Fibroblast of villous mesenchyme (primary cell): ENCODE data around the gene PDGFA. TPM values are rescaled to one million over a fixed set of nuclear protein-coding genes. Genes with fewer than 3 reads are reported as not detected.

Experiments used
- DNase-seq: peaks from one replicate; pipeline ENCODE4 v3.0.0-alpha.2; 2010; ENCODE audit warnings: low read depth
- H3K4me3 ChIP-seq: 2 replicates; pipeline ENCODE4 v1.5.1; 2011; ENCODE audit warnings: low read depth, mild to moderate bottlenecking, low read length
- total RNA-seq: library from RNA; depleted of rRNA; stranded (reverse); fragments of >200 nt; gene quantifications from 2 replicates; pipeline ENCODE4 v1.2.3, GENCODE V29; 2012
- TF ChIP-seq, protein P1 (sequence below): IDR thresholded peaks from 2 replicates; pipeline ENCODE4 v1.5.1; 2012; ENCODE audit warnings: low read depth, mild to moderate bottlenecking, low read length; ENCODE audit not compliant: insufficient read depth

Gene PDGFA
- total RNA-seq, 1 donor: 43.2 TPM

DNA sequence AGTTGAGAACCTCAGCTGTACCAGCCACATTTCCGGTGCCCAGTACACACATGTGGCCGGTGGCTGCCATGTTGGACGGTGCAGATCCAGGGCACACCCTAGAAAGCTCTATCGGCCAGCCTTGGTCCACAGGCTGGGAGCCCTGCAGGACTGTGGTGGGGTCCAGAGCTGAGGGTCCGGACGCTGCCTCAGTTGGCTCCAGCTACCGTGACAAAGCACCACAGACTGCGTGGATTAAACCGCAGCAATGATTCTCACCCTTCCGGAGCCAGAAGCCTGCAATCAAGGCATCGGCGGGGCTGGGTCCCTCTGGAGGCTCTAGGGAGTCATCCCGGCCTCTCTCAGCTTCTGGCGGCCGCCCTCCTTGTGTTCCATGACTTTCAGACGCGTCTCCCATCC lies 50.1 kb downstream of the PDGFA start:
- DNase-seq: no peak
- TF ChIP-seq, protein P1, sequence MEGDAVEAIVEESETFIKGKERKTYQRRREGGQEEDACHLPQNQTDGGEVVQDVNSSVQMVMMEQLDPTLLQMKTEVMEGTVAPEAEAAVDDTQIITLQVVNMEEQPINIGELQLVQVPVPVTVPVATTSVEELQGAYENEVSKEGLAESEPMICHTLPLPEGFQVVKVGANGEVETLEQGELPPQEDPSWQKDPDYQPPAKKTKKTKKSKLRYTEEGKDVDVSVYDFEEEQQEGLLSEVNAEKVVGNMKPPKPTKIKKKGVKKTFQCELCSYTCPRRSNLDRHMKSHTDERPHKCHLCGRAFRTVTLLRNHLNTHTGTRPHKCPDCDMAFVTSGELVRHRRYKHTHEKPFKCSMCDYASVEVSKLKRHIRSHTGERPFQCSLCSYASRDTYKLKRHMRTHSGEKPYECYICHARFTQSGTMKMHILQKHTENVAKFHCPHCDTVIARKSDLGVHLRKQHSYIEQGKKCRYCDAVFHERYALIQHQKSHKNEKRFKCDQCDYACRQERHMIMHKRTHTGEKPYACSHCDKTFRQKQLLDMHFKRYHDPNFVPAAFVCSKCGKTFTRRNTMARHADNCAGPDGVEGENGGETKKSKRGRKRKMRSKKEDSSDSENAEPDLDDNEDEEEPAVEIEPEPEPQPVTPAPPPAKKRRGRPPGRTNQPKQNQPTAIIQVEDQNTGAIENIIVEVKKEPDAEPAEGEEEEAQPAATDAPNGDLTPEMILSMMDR: no peak
- H3K4me3 ChIP-seq: no peak overlapping the region

- TF ChIP-seq, protein P1: no peak
- DNase-seq: peak; percentile 94
- H3K4me3 ChIP-seq: no peak overlapping the region
Observed at GRCh38 chr7:468681-469562, 50.7 kb downstream of the PDGFA start.

- no peak overlapping the region for H3K4me3 ChIP-seq
- no peak for DNase-seq
- TF ChIP-seq, protein P1: no peak
Observed at GRCh38 chr7:467856-468545, 51.6 kb downstream of the PDGFA start.

DNA sequence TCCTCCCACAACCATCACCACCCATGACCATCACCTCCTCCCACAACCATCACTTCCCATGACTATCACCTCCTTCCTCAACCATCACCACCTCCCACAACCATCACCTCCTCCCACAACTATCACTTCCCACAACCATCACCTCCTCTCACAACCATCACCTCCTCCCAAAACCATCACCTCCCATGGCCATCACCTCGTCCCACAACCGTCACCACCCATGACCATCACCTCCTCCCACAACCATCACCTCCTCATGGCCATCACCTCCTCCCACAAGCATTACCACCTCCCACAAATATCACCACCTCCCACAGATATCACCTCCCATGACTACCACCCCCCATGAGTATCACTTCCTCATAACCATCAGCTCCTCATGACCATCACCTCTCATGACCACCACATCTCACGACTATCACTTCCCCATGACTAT lies 52.2 kb downstream of the PDGFA start:
- DNase-seq: no peak
- no peak overlapping the region for H3K4me3 ChIP-seq
- TF ChIP-seq, protein P1: no peak

- DNase-seq: no peak
- H3K4me3 ChIP-seq: no peak overlapping the region
- TF ChIP-seq, protein P1: no peak
Observed at GRCh38 chr7:466465-467191, 53.0 kb downstream of the PDGFA start.

DNA sequence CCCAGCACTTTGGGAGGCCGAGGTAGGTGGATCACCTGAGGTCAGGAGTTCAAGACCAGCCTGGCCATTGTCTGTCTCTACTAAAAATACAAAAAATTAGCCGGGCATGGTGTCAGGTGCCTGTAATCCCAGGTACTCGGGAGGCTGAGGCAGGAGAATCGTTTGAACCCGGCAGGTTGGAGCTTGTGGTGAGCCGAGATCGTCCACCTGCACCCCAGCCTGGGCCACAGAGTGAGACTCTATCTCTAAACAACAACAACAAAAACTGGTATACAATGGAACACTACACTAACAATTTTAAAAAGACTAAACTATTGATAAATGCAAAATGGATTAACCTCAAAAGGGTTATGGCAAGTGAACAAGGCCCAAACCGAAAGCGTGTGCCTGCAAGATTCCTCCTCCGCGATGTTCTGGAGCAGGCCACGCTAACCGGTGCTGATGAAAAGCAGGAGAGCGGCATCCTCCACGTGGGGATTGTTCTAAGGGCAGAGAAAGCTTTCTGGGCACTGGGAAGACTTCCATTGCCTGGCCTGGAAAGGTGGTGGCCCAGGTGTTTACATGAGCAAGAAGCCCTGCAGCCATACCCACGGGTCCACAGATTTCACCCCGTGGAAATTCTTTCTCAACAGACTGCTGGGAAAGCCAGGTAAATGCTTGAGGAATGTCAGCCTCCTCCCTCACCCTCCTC lies 53.8 kb downstream of the PDGFA start:
- no peak for DNase-seq
- TF ChIP-seq, protein P1: no peak

More for the DNA sequence above, 53.8 kb downstream of the PDGFA start:
- no peak overlapping the region for H3K4me3 ChIP-seq
